Loucy (cell line): Measurements from ENCODE around the gene CLEC4M.
"Not testable (repeated sequence)": the region's sequence is repeated elsewhere in the genome, so short reads cannot be mapped to it uniquely, and the experiment has no call there.

ENCODE experiments used
- H2AFZ ChIP-seq: fragments of 200-600 bp; sonication (generic); 2 replicates; pipeline ENCODE4 v1.6.0; 2016; ENCODE audit warnings: antibody characterized with exemption, mild to moderate bottlenecking, low read length, moderate library complexity
- H3F3A ChIP-seq: fragments of 200-600 bp; 2 replicates; pipeline ENCODE4 v1.6.0; 2016; ENCODE audit warnings: antibody characterized with exemption, low read depth, mild to moderate bottlenecking
- H3K27me3 ChIP-seq: fragments of 200-600 bp; sonication (generic); 2 replicates; pipeline ENCODE4 v1.6.1; 2014; ENCODE audit warnings: low read length, mild to moderate bottlenecking; ENCODE audit not compliant: insufficient read depth, poor library complexity, severe bottlenecking
- H3K36me3 ChIP-seq: fragments of 200-600 bp; sonication (generic); 2 replicates; pipeline ENCODE4 v1.6.1; 2016; ENCODE audit warnings: low read length; ENCODE audit not compliant: insufficient read depth
- H3K4me1 ChIP-seq: fragments of 200-600 bp; sonication (generic); 2 replicates; pipeline ENCODE4 v1.5.1; 2014; ENCODE audit warnings: low read length, mild to moderate bottlenecking; ENCODE audit not compliant: insufficient read depth, poor library complexity, severe bottlenecking
- H3K4me2 ChIP-seq: fragments of 200-600 bp; sonication (generic); 2 replicates; pipeline ENCODE4 v1.6.0; 2014; ENCODE audit warnings: antibody characterized with exemption, low read length, low read depth, mild to moderate bottlenecking; ENCODE audit not compliant: poor library complexity, severe bottlenecking
- H3K4me3 ChIP-seq: fragments of 200-600 bp; sonication (generic); 2 replicates; pipeline ENCODE4 v1.5.1; 2014; ENCODE audit warnings: low read length, mild to moderate bottlenecking, mixed read lengths; ENCODE audit not compliant: poor library complexity, severe bottlenecking
- H3K79me2 ChIP-seq: fragments of 200-600 bp; sonication (generic); 2 replicates; pipeline ENCODE4 v1.6.1; 2014; ENCODE audit warnings: low read length; ENCODE audit not compliant: insufficient read depth
- H3K9ac ChIP-seq: fragments of 200-600 bp; sonication (generic); 2 replicates; pipeline ENCODE4 v1.6.0; 2014; ENCODE audit warnings: mild to moderate bottlenecking, low read depth, low read length, moderate library complexity; ENCODE audit not compliant: poor library complexity, severe bottlenecking
- H3K9me2 ChIP-seq: fragments of 200-600 bp; sonication (generic); replicated peaks from 2 replicates; pipeline ENCODE4 v1.6.1; 2016; ENCODE audit warnings: low read depth, low read length, mixed read lengths
- H3K9me3 ChIP-seq: fragments of 200-600 bp; sonication (generic); 2 replicates; pipeline ENCODE4 v1.6.1; 2014; ENCODE audit warnings: mild to moderate bottlenecking, antibody characterized with exemption, low read length, low read depth; ENCODE audit not compliant: insufficient read depth
- H4K20me1 ChIP-seq: fragments of 200-600 bp; sonication (generic); 2 replicates; pipeline ENCODE4 v1.6.0; 2014; ENCODE audit warnings: antibody characterized with exemption, low read length, mild to moderate bottlenecking; ENCODE audit not compliant: insufficient read depth, poor library complexity, severe bottlenecking
- EZH2phosphoT487 ChIP-seq: fragments of 200-600 bp; IDR thresholded peaks from 2 replicates; pipeline ENCODE4 v1.6.1; 2018; ENCODE audit warnings: antibody characterized with exemption, mild to moderate bottlenecking, moderate library complexity, borderline replicate concordance
- TF ChIP-seq, protein P1 (sequence below): fragments of 200-600 bp; sonication (generic); conservative IDR thresholded peaks from 2 replicates; pipeline ENCODE4 v1.5.1; 2014; ENCODE audit warnings: mild to moderate bottlenecking, antibody characterized with exemption, low read length

Gene CLEC4M

GRCh38 chr19:7792281-7792680 lies 29.2 kb downstream of the CLEC4M start:
- H3K79me2 ChIP-seq = no peaks in the 10 kb centered on the region
- no peaks in the 10 kb centered on the region for H3K9me3 ChIP-seq
- H3K4me3 ChIP-seq = no peak overlapping the region
- H3K4me1 ChIP-seq = no peaks in the 10 kb centered on the region
- H3K9me2 ChIP-seq = no peaks in the 10 kb centered on the region
- H4K20me1 ChIP-seq = no peaks in the 10 kb centered on the region
- no peak overlapping the region for H2AFZ ChIP-seq
- H3K9ac ChIP-seq = no peak overlapping the region
- H3K4me2 ChIP-seq = no peak overlapping the region
- no peaks in the 10 kb centered on the region for H3K36me3 ChIP-seq
- H3K27me3 ChIP-seq = no peaks in the 10 kb centered on the region
- H3F3A ChIP-seq = no peaks in the 10 kb centered on the region
- TF ChIP-seq, protein P1, sequence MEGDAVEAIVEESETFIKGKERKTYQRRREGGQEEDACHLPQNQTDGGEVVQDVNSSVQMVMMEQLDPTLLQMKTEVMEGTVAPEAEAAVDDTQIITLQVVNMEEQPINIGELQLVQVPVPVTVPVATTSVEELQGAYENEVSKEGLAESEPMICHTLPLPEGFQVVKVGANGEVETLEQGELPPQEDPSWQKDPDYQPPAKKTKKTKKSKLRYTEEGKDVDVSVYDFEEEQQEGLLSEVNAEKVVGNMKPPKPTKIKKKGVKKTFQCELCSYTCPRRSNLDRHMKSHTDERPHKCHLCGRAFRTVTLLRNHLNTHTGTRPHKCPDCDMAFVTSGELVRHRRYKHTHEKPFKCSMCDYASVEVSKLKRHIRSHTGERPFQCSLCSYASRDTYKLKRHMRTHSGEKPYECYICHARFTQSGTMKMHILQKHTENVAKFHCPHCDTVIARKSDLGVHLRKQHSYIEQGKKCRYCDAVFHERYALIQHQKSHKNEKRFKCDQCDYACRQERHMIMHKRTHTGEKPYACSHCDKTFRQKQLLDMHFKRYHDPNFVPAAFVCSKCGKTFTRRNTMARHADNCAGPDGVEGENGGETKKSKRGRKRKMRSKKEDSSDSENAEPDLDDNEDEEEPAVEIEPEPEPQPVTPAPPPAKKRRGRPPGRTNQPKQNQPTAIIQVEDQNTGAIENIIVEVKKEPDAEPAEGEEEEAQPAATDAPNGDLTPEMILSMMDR = no peak
- no peak for TF ChIP-seq EZH2phosphoT487

- not testable (repeated sequence) for H3K9ac ChIP-seq, H3F3A ChIP-seq, H3K9me3 ChIP-seq, H3K27me3 ChIP-seq, H3K4me1 ChIP-seq, H3K4me2 ChIP-seq, H2AFZ ChIP-seq, H4K20me1 ChIP-seq, H3K36me3 ChIP-seq, H3K4me3 ChIP-seq, H3K79me2 ChIP-seq, H3K9me2 ChIP-seq
Observed at GRCh38 chr19:7792701-7793100, 29.7 kb downstream of the CLEC4M start.

DNA sequence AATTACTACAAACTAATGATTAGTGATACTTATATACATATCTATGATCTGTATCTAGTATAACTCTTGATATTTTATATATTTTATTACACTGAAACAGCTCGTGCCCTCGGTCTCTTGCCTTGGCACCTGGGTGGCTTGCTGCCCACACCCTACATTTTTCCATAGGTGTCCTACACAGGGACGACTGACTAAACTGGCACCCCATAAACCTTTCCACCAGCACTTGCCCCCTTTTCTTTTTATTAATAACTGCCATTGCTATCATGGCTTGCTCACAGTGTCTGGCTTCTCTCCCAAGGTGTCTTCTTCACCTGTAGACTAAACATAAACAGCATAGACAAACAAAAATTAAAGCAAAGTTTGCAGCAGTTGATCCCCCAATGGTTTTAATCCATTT lies 30.4 kb downstream of the CLEC4M start:
- H3K9me2 ChIP-seq = no peaks in the 10 kb centered on the region

More for the DNA sequence above, 30.4 kb downstream of the CLEC4M start:
- H3K9me3 ChIP-seq = no peaks in the 10 kb centered on the region
- no peak overlapping the region for H2AFZ ChIP-seq
- H3K27me3 ChIP-seq = no peaks in the 10 kb centered on the region
- no peak overlapping the region for H3K4me2 ChIP-seq
- H3K4me1 ChIP-seq = no peaks in the 10 kb centered on the region
- H4K20me1 ChIP-seq = no peaks in the 10 kb centered on the region
- no peak overlapping the region for H3K9ac ChIP-seq
- no peaks in the 10 kb centered on the region for H3K36me3 ChIP-seq
- H3K4me3 ChIP-seq = no peak overlapping the region
- no peaks in the 10 kb centered on the region for H3F3A ChIP-seq
- no peaks in the 10 kb centered on the region for H3K79me2 ChIP-seq
- TF ChIP-seq, protein P1 = no peak
- TF ChIP-seq EZH2phosphoT487 = no peak
